Retina (tissue), 1 donor: Measurements from ENCODE around the gene TRIM29.
"Not testable (repeated sequence)": the region's sequence is repeated elsewhere in the genome, so short reads cannot be mapped to it uniquely, and the experiment has no call there.

Experiments
- DNase-seq: peaks from one replicate; pipeline ENCODE4 v3.0.0-alpha.2; 2016

TRIM29 gene

DNA sequence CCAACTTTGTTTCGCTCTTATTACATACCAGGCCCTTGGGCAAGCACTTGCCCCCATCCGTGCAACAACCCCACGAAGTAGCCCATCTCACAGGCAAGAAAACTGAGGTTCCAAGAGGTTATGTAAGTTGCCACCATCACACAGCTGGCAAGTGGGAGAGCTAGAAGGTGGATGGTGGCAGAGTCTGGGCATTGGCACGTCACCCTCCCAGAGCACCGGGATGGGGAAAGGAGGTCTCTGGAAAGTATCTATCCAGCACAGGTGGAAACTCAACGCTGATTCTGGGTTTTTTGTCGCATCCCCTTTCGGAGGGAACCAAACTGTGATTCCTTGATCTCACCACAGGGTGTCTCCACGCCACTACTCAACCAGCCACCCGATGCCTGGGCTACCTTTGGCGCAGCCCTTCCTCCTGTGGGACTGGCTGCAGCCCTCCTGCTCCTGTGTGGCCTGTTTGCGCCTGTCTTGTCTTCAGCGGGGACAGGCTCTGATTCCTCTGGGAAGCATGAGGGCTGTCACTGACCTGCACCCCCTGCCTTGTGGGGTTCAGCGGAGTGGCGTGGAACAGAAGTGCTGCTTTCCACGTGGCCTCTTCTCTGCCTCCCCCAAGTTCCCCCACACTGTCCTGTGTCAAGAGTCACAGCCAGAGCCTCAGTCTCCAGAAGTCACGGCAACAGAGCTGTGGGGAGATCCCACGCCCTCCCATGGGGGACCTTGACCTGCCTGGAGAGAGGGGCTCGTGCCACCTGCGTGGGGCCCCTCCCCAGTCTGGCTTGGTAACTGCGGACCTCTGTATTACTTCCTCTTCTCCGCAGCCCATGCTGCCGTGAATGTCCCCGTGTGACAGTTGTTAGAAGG is 34.4 kb upstream of the TRIM29 start:
- DNase-seq, result peak; percentile 84

DNA sequence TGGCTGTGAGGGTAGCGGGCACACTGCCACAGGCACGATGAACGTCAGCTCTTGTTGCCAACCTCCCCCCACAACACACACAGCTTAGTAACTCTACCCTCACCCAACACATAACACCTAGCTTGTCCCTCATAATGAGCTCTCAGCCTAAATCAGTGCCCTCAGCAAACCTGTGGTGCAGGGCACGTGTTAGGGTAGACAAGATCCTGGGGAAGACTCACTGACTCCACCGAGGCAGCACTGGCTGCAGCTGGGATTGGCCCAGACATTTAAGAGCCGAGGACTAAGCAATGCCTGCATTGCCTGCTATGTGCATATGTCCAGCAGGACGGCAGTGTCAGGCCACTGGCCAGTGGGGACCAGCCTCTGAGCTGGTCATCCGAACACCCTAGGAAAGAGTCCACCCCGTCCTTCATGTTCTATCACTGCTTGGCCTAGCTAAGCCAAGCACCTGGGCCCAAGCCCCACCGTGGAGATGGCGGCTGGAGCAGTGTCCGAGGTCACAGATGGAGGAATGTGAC is 32.9 kb upstream of the TRIM29 start:
- DNase-seq, result no peak

DNA sequence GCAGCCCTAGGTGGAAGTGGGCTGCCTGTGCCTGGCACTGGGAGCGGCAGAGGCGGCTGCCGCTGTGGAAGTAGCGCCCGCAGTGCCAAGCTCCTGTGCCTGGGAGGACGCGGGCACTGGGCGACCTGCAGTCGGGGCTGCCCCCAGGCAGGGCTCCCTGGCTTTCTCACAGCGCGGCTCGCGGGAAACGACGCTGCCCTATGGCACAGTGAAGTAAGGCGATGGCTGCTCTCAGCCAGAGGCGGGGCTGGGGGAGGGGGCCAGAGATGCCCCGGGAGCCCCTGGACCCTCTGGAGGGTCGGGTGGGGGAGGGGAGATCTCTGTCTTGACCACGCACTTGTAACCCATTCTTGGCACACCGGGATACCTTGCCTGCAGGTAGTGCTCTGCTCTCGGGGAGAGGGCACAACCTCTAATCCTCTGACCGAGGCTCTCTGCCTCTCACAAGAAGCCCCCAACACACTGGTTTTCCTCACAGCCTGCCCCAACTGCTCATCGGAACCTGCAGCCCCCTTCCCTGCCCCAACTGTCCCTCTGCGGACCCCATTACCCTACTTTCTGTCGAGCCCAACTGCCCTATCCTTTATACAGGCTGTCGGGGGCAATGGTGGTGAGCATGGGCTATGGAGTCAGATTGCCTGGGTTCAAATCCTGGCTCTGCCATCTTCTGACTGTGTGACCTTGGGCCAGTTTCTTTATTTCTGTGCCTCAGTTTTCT is 32.2 kb upstream of the TRIM29 start:
- DNase-seq, result no peak

DNA sequence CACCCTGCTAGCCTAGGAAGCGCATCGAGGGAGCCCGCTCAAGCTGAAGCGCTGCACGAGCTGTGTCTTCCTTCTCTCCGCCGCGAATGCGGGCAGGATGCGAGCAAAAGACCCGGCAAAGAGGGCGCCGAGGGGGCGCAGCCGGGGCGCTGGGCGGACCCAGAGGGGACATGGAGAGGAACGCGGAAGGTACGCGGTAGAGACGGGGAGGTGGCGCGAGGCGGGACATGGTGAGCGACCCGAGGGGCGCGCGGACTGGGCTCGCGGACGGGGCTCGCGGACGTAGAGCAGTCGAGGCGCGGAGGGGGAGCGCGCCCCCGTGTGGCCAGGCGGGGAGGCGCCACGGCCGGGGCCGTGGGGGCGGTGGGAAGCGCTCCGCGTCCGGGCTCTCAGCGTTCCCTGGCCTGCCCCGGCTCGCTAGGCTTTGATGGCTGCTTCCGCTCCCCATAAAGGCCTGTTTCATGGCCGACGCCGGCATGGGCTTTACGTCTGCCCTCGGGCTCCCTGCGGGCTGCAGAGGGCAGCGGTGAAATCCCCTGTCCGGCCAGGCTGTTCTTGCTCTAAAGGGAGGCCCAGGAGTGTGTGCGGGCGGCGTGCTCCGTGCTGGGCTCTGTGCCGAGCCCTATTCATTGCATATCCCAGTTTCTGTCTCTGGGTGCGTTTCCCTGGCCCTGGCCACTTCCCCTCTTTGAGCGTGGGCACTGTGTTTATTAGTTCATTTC is 31.2 kb upstream of the TRIM29 start:
- peak; percentile 94 for DNase-seq

DNA sequence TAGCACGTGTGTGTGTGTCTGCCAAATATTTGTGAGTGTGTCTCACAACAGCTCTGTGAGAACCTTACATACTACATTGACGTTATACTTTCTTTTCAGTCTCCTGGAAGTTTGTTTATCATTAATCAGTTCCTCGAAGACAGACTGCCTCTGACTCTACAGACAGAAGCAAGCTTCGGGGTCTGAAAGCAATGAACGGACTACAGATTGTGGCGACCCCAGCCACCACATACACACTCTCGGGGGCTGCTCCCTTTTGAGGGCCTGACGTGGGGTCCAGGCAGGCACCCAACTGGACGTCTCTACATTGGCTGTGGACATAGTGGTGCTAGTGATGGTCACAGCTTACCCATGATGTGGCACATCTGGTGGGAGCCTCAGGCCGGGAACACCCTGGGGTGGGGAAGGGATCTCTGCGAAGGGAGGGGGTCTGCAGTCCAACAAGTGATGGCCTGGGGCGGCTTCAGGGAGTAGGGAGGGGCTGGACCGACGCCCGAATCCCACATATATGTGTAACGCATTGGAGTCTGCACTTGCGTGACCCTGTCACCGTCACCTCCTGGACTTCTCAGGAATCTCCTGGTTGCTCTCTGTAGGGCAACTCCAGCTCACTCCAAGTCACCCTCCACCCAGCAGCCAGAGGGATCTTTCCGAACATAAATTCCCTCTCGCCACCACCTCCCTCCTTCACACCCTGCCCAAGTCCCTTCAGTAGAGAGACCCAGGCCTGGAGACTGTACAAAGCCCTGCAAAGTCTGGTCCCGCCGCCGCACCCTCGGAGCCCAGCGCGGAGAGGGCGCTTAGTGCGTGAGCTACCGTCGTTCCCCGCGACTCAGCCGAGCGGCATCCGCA is 30.4 kb upstream of the TRIM29 start:
- no peak for DNase-seq

DNA sequence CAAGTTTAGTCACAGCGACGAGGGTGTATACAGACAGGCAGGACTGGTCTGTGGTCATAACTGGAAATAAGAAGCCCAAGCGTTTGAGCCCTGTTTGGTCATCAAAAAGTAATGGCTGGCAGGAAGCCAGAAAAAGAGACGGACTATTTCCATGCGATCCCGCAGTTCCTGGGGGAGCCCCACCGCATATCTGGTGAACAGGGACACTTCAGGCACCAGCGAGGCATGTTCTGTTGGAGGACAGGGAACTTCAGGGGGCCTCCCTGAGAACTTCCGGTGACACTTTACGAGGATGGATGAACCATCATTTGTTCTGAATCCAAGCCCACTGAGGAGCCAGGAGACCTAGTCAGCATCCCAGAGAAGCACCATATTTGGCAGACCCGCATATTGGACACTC is 29.7 kb upstream of the TRIM29 start:
- DNase-seq, result no peak

DNA sequence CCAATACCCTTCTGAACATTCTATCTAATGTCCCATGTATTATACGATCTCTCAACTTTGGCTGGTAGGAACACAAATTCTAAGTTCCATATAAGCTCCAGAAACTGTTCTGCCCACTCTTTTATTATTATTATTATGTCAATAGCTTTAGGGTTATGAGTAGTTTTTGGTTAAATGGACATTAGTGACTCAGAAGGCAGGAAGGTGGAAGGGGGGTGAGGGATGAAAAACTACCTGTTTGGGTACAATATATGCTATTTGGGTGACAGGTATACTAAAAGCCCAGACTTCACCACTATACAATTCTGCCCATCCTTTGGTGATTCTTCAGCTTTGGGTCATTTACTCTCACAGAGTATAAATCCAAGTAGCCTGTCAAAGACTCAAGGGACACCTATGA is 22.5 kb upstream of the TRIM29 start:
- DNase-seq, result no peak

DNA sequence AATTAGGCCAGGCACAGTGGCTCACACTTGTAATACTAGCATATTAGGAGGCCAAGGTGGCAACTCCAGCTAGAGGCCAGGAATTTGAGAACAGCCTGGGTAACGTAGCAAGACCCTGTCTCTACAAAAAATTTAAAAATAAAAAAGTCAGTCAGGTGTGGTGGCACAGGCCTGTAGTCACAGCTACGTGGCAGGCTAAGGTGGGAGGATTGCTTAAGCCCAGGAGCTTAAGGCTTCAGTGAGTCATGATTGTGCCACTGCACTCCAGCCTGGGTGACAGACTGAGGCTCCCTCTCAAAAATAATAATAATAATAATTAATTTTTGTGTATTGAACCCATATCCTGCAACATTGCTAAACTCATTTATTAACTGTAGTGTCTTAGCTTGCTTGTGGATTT is 15.3 kb upstream of the TRIM29 start:
- no peak for DNase-seq

DNA sequence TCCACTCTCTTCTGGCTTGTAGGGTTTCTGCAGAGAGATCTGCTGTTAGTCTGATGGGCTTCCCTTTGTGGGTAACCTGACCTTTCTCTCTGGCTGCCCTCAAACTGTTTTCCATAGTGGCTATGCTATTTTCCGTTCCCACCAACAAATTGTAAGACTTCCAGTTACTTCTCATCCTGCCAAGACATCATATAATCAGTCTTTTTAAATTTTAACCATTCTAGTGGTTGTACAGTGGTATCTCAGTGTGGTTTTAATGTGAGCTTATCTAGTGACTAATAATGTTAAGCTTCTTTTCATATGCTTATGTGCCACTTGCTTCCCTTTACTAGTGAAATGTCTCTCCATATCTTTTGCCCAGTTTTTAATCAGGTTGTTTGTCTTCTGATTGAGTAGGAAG is 13.6 kb upstream of the TRIM29 start:
- no peak for DNase-seq

DNA sequence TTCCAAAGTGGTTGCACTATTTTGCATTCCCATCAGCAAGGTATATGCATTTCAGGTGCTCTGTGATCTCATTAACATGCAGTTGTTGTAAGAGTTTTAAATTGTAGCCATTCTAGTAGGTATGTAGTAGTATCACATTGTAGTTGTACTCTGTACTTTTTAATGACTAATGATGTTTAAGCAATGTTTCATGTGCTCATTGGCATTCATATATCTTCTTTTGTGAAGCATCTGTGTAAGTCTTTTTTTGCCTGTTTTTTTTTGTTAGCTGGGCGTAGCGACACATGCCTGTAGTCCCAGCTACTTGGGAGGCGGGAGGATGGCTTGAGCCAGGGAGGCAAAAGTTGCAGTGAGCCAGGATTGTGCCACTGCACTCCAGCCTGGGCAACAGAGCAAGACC is 11.3 kb upstream of the TRIM29 start:
- DNase-seq, result no peak

DNA sequence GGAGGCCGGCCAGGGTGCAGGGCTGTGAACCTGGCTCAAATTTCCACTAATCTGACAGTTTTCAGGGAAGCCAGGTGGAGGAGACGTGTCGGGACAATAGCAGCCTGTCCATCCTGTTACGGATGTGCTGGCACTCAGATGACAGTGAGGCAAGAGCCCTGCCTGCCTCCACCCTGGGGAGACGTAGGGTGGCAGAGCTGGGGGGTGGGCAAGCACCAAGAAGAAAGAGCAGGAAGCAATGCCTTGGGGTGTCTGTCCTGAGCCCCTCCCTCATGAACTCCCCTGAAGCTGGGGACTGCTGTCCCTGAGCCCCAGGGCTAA is 10.0 kb upstream of the TRIM29 start:
- DNase-seq, result peak; percentile 1

DNA sequence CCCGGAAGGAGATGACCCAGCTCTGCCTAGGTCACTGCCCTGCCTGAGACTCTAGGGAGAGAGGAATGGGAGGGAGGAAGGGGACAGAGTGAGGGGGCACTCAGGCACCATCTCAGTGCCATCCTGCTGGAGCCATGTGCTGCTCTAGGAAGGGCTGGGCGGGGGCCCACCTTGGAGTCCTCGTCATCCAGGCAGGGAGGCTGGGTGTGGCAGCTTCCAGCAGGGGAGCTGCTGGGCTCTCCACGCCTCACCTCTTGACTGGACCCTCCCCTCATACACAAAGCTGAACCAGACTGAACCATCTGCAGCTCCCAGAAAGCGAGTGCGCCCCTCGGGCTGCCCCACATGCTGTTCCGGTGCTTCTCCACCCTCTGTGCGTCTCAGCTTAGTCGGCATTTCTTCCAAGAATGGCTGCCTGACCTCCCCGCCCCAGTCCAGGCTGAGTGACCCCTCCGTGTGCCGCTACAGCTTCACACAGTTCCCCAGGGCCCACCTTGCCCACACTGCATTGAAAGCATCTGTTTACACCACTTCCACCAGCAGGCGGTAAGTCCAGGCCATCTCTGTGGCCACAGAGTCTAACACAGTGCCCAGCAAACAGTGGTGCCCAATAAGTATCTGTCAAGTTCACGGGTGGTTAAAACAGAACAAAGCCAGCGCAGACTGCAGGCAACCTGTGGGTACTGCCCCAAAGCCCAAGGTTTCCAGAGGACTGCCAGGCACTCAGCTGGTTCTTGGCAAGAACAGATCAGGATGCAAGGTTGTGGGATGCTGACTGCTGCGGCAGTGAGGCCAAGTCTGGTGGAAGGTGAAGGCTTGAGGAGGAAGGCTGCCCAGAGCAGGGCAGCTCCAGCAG is 9.4 kb upstream of the TRIM29 start:
- peak; percentile 3 for DNase-seq

DNA sequence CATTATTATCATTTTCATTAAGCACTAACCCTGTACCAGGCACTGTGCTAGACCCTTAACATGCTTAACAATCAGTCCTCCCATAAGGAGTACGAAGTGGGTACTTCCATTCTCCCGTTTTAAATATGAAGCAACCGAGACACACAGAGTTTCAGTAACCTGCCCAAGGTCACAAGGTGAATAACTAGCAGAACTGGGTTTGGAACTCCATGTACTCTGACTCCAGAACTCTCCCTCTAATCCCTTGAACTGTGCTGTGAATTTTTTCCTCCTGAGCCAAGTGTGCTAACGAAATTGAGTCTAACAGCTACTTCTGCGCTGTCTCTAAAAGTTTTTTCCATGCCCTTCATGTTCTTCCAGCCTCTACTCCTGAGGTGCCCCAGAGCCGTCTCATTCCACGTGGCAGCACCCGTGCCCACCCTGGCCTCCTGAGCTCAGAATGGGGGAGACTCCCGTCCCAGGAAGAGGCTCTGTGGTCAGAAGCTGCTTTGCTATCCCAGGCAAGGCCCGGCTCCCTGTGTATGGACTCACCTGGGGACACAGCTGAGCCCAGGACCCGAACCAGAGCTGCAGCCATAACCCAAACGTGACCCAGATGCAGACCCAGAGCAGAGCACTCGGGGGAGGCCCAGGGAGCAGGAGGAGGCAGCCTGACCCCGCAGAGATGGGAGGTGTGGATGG is 8.6 kb upstream of the TRIM29 start:
- DNase-seq, result peak; percentile 1

DNA sequence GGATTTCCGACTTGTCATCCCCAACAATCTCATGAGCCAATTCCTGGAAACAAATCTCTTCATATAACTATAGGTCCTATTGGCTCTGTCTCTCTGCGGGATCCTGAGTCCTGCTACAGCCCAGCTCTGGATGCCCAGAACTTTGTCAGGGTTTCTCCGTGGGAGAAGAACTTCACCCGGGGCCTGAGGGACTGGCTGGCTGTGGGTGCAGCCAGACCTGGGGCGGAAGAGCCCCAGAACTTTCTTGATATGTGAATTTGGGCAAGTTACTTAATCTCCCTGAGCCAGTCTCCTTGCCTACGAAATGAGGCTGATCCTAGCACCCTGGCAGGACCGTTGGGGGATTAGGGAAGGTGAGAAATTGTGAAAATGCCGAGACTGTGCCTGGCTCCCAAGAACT is 6.6 kb upstream of the TRIM29 start:
- DNase-seq, result no peak

DNA sequence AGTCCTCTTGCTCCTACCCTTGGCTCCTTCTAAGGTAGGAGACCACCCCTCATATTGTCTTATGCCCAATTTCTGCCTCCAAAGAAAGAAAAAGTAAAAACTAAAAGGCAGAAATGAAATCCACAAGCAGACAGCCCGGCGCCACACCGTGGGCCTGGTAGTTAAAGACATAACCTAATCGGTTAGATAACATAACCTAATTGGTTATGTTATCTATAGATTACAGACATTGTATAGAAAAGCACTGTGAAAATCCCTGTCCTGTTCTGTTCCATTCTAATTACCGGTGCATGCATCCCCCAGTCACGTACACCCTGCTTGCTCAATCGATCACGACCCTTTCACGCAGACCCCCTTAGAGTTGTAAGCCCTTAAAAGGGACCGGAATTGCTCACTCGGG is 5.6 kb upstream of the TRIM29 start:
- not testable (repeated sequence) for DNase-seq

DNA sequence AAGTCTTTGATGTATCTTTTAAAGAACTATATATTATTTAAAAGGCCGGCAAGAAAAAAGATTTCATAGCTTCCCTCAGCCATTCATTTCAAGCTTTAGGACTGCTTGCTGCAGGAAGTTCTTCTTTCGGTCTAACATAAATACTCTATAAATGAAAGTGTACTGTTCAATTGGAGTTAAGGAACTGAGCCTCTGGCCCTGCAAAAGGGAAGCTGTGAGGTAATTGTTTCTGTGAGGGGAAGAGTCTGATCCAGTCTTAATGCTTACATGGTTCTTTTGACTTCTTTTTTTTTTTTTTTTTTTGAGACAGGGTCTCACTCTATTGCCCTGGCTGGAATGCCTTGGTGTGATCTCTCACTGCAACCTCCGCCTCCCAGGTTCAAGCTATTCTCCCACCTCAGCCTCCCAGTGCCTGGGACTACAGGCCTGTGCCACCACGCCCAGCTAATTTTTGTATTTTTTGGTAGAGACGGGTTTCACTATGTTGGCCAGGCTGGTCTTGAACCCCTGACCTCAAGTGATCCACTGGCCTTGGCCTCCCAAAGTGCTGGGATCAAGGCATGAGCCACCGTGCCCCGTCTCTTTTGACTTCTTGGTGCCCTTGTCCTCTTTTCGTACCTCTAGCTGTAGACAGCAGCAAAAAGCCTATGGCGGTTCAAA is 4.7 kb upstream of the TRIM29 start:
- no peak for DNase-seq

DNA sequence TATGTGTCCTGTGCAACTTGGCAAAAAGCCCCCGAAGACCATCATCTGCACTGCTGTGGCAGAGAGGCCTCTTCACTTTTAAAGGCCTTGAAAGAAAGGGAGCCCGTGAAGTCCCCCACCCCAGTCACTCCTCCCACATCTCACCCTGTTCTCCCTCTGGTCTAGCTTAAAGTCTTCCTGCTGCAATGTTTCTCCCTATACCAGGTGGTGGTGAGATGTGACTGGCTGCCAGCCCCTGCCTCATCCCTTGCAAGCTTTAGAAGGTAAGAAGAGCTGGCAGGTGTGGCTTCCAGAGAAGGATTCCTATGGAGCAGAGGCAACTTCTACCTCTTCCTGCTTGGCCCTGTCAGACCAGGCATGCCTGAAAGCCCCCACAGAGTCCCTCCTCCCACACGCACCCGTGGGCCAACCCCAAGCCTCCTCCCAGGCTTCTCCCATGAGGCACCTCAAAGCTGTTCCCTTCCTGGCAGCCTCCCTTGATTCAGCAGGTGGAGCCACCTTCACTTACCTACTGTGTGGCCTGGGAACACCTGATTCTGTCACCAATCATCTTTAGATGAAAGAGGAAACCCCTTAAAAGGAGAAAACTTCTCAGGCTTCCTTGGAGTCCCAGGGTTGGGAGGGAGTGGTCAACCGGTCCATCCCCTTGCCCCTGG is 4.0 kb upstream of the TRIM29 start:
- no peak for DNase-seq

DNA sequence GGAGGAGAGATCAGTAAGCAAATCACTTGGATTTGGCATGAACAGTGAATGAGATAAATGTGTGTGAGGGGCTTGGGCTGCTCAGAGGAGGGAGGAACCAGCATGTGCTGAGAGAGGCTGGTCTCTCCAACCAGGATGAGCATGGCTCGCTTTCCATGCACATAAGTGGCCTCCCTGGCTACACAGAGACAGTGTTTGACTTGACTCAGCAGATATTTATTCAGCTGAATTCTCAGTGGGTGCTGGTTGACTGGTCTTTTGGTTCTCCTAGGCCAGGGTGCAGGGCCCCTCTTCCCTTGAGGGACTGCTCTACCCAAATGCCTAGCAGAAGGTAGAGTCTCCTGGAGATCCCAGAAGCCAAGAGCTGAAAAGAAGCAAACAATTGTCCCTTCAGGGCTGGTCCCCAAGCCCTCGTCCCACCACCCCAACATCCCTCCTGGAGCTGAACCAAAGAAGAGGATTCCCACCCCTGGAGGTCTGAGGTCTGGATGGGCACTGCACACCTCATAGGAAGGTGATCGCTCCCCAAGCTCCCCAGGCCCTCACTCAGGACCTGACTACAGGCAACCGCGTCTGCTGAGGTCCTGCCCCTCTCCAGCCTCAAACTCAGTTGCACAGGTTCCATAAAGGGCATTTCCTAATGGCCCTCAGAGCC is 3.3 kb upstream of the TRIM29 start:
- peak; percentile 1 for DNase-seq

DNA sequence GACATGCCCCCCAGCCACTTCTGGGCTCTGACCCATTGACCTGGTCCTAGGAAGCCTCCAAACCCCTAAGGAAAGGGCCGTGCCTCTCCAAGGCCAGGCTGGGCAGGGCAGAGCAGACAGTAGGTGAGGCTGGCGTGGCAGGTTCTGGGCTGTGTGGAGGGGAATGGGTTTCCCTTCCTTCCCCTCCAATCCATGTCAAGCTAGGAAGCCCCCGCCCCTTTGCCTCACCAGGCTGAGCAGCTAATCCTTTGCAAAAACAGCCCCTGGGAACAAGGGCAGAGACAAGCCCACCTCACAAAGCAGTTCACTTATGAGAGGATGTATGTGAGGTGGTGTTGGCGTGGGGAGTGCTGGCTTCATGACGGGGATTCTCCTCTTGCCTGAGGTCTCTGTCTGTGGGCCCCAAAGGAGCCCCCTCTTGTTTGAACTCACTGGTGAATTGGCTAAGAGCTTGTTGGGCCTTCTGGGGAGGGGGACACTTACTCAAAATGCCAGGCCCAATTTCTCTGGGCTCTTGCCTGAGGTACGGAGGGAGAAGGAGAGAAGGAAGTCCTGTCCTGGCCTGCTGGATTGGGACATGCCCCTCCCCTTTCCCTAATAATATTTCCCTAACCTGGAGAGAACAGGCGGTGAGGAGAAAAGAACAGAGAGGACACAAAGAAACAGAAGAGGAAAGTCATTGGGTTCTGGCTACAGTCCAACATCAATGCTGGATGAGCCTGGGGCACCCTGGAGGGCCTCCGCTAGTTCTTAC is 1.6 kb upstream of the TRIM29 start:
- peak; percentile 1 for DNase-seq
